ENCODE measurements around the gene APOA4. TPM values are rescaled to one million over a fixed set of nuclear protein-coding genes. Genes with fewer than 3 reads are reported as not detected.
A peak's percentile ranks its signal among the peaks of the same experiment; 100 is the strongest.

The APOA4 gene
- total and polyA plus RNA-seq, 2 of the 13 experiments (the other 11 are each of a cell fraction or from before 2014, with no cell fraction given): 3.8 to 7.2 TPM

DNA sequence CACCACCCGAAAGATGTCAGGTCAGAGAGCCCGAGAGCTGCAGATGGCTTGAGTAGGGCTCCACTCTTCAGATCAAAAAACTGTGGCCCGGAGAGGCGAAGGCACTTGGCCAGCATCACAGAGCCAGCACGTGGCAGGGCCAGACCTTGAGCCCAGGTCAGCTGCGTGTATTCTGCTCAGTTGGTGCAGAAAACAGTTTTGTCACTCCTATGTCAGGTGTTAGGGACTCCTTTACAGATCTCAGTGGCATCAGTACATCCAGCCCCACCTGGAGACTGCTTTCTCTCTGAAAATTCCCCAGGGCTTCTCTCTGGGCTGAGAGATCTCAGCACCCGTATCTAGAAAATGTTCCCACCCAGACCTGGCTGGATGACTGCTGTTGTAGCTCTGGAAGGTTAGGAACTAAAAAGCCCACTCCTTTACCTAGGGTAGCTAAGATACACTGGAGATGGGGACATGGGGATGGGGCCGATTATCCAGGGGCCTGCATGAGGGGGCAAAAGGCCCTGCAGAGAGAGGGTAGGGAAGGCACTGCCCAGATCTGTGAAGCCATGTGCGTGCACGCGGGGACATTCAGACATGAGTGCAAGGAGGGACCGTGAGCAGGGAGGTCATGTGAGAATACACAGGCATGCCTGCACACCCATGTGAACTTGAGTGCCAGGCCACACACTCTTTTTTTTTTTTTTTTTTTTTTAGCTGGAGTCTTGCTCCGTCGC is 10.9 kb upstream of the APOA4 start (continued):
- TF ChIP-seq CREM (IDR thresholded peaks at IDR 0.05) (no peak), CREM (CRISPR knock-in tag; IDR thresholded peaks at IDR 0.05) (no peak), ZNF800 (CRISPR knock-in tag; IDR thresholded peaks at IDR 0.05) (no peak), EHMT2 (IDR thresholded peaks at IDR 0.05; ENCODE audit: borderline replicate concordance, low read depth, low read length) (no peak), MZF1 (CRISPR knock-in tag; IDR thresholded peaks at IDR 0.05; ENCODE audit: borderline replicate concordance) (no peak), SRF (IDR thresholded peaks at IDR 0.05; ENCODE audit: low read depth, low read length) (no peak), HDAC6 (IDR thresholded peaks at IDR 0.05; ENCODE audit: low read depth, low read length) (no peak), ZNF724P (CRISPR knock-in tag; IDR thresholded peaks at IDR 0.05; ENCODE audit: borderline replicate concordance) (peak; percentile 63; the same call in 1 of the 2 replicates), SP5 (CRISPR knock-in tag; IDR thresholded peaks at IDR 0.05; ENCODE audit: borderline replicate concordance, low read depth) (peak; percentile 46; the same call in 1 of the 2 replicates), ZNF772 (CRISPR knock-in tag; IDR thresholded peaks at IDR 0.05) (peak; percentile 74), AGO2 (optimal IDR thresholded peaks at IDR 0.05; ENCODE audit: low read depth, low read length) (peak; percentile 92), ZNF788 (CRISPR knock-in tag; IDR thresholded peaks at IDR 0.05; ENCODE audit: borderline replicate concordance) (peak; percentile 62; the same call in 1 of the 2 replicates), ZNF24 (IDR thresholded peaks at IDR 0.05) (no peak), KDM2A (CRISPR knock-in tag; IDR thresholded peaks at IDR 0.05; ENCODE audit: borderline replicate concordance, low read depth) (peak; percentile 76; the same call in 1 of the 2 replicates), ZBTB33 (CRISPR knock-in tag; IDR thresholded peaks at IDR 0.05) (peak; percentile 62; the same call in 1 of the 2 replicates), SETDB1 (CRISPR knock-in tag; IDR thresholded peaks at IDR 0.05; ENCODE audit: borderline replicate concordance) (no peak), E2F1 (CRISPR knock-in tag; IDR thresholded peaks at IDR 0.05) (no peak), JDP2 (CRISPR knock-in tag; IDR thresholded peaks at IDR 0.05; ENCODE audit: borderline replicate concordance) (no peak; the same call in 1 of the 2 replicates)
- TF ChIP-seq, protein P1, sequence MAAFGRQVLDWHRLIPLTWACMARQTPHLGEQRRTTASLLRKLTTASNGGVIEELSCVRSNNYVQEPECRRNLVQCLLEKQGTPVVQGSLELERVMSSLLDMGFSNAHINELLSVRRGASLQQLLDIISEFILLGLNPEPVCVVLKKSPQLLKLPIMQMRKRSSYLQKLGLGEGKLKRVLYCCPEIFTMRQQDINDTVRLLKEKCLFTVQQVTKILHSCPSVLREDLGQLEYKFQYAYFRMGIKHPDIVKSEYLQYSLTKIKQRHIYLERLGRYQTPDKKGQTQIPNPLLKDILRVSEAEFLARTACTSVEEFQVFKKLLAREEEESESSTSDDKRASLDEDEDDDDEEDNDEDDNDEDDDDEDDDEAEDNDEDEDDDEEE (CRISPR knock-in tag; IDR thresholded peaks at IDR 0.05): no peak
- TF ChIP-seq, protein P2, sequence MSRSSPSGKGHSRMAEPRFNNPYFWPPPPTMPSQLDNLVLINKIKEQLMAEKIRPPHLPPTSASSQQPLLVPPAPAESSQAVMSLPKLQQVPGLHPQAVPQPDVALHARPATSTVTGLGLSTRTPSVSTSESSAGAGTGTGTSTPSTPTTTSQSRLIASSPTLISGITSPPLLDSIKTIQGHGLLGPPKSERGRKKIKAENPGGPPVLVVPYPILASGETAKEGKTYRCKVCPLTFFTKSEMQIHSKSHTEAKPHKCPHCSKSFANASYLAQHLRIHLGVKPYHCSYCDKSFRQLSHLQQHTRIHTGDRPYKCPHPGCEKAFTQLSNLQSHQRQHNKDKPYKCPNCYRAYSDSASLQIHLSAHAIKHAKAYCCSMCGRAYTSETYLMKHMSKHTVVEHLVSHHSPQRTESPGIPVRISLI (CRISPR knock-in tag; IDR thresholded peaks at IDR 0.05; ENCODE audit: borderline replicate concordance): peak; percentile 93

All from HepG2 (cell line).